H1 (cell line): ENCODE results near the gene NUMB. TPM values are rescaled to one million over a fixed set of nuclear protein-coding genes. Genes with fewer than 3 reads are reported as not detected.

Experiments
- CHD7 ChIP-seq: fragments of 300-600 bp; sonication (generic); IDR thresholded peaks from 2 replicates; pipeline ENCODE4 v1.7.1; 2012; ENCODE audit warnings: low read length, moderate library complexity, mild to moderate bottlenecking, inconsistent platforms; ENCODE audit not compliant: insufficient replicate concordance
- EGR1 ChIP-seq: IDR thresholded peaks from 2 replicates; pipeline ENCODE4 v1.6.1; 2011; ENCODE audit warnings: low read depth, low read length, borderline replicate concordance
- TAF1 ChIP-seq: IDR thresholded peaks from 2 replicates; pipeline ENCODE4 v1.6.1; 2011; ENCODE audit warnings: mild to moderate bottlenecking, low read depth, low read length
- polyA plus RNA-seq, 7 experiments: library from polyadenylated mRNA; depleted of rRNA in 3 of 7; stranded (reverse) in 5 of 7; unstranded in 2 of 7; fragments of >200 nt in 5 of 7; fragments of 200-250 nt in 2 of 7; gene quantifications; 1 replicate in 5 of 7; 2 replicates in 1 of 7; 4 replicates in 1 of 7; pipeline versions ENCODE4 v1.2.1 to v1.2.3, GENCODE V29; 2011 to 2013; ENCODE audit warnings: missing spikeins in 2 of 7, mixed read lengths in 2 of 7
- total RNA-seq: library from RNA; stranded (reverse); fragmentation: NEBNext Ultra II Directional; extraction: Animal tissue kit (Norgen Biotek cat#: 25700); gene quantifications from 2 replicates; pipeline ENCODE4 v1.2.1, GENCODE V29; 2021

NUMB gene
- total and polyA plus RNA-seq, 2 of the 8 experiments (the other 6 are each of a cell fraction or from before 2014, with no cell fraction given): 54.3 to 78.1 TPM

- no peak for TF ChIP-seq CHD7
- no peak for TF ChIP-seq EGR1
- TF ChIP-seq TAF1: no peak
Measured at GRCh38 chr14:73250317-73250713, 208.0 kb downstream of the NUMB start (continued).
